Parathyroid adenoma (tissue), 2 donors: ENCODE measurements around the gene NR3C2.

Experiments
- H2AFZ ChIP-seq: fragments of 300-600 bp; sonication (generic); one replicate; pipeline ENCODE4 v1.7.0; 2017; ENCODE audit warnings: antibody characterized with exemption, mild to moderate bottlenecking
- H3K27ac ChIP-seq: fragments of 300-600 bp; sonication (generic); one replicate; pipeline ENCODE4 v1.7.0; 2017
- H3K27me3 ChIP-seq: fragments of 300-600 bp; sonication (generic); one replicate; pipeline ENCODE4 v1.7.0; 2017; ENCODE audit warnings: low read length; ENCODE audit not compliant: control insufficient read depth, insufficient read depth
- H3K36me3 ChIP-seq: fragments of 300-600 bp; sonication (generic); one replicate; pipeline ENCODE4 v1.7.0; 2017; ENCODE audit warnings: low read length; ENCODE audit not compliant: control insufficient read depth, insufficient read depth
- H3K4me1 ChIP-seq: fragments of 300-600 bp; sonication (generic); one replicate; pipeline ENCODE4 v1.7.0; 2017; ENCODE audit warnings: control low read depth
- H3K4me2 ChIP-seq: fragments of 300-600 bp; sonication (generic); one replicate; pipeline ENCODE4 v1.7.0; 2017; ENCODE audit warnings: low read length
- H3K4me3 ChIP-seq: fragments of 300-600 bp; sonication (generic); one replicate; pipeline ENCODE4 v1.7.0; 2017; ENCODE audit warnings: low read depth, low read length
- H3K79me2 ChIP-seq: fragments of 300-600 bp; sonication (generic); one replicate; pipeline ENCODE4 v1.7.0; 2017; ENCODE audit warnings: control low read depth
- H3K9ac ChIP-seq: fragments of 300-600 bp; sonication (generic); one replicate; pipeline ENCODE4 v1.7.0; 2017; ENCODE audit warnings: mild to moderate bottlenecking
- H3K9me3 ChIP-seq: fragments of 300-600 bp; sonication (generic); one replicate; pipeline ENCODE4 v1.7.0; 2017; ENCODE audit warnings: low read length; ENCODE audit not compliant: control insufficient read depth
- TF ChIP-seq, protein P1 (sequence below): fragments of 300-600 bp; sonication (generic); IDR thresholded peaks from one replicate; pipeline ENCODE4 v1.7.0; 2017; ENCODE audit warnings: antibody characterized with exemption, mild to moderate bottlenecking
- donor health status: primary hyperparathyroidism.

The NR3C2 gene

DNA sequence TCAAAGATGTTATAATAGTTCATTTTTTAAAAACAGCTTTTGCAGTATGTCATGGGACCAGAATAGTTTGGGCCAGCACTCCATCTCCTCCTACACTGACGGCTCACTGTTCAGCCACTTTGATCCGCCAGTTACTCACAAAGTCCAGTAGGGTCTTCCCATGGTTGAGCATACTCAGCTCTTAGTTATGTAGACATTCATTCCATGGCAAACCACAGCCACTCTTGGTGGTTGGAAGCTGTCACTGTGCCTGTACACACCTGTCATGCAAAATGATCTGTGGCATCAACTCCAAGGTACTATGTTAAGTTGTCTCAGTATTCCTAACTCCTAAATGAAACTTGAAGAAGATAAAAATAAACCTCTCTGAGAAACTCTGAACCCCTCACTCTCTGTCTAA is 127.2 kb downstream of the NR3C2 start:
- no peak overlapping the region for H3K27ac ChIP-seq
- H2AFZ ChIP-seq = no peak overlapping the region
- H3K27me3 ChIP-seq = no peaks in the 10 kb centered on the region
- H3K4me1 ChIP-seq = no peaks in the 10 kb centered on the region
- no peak overlapping the region for H3K9ac ChIP-seq
- H3K4me3 ChIP-seq = no peak overlapping the region
- TF ChIP-seq, protein P1, sequence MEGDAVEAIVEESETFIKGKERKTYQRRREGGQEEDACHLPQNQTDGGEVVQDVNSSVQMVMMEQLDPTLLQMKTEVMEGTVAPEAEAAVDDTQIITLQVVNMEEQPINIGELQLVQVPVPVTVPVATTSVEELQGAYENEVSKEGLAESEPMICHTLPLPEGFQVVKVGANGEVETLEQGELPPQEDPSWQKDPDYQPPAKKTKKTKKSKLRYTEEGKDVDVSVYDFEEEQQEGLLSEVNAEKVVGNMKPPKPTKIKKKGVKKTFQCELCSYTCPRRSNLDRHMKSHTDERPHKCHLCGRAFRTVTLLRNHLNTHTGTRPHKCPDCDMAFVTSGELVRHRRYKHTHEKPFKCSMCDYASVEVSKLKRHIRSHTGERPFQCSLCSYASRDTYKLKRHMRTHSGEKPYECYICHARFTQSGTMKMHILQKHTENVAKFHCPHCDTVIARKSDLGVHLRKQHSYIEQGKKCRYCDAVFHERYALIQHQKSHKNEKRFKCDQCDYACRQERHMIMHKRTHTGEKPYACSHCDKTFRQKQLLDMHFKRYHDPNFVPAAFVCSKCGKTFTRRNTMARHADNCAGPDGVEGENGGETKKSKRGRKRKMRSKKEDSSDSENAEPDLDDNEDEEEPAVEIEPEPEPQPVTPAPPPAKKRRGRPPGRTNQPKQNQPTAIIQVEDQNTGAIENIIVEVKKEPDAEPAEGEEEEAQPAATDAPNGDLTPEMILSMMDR = no peak
- no peaks in the 10 kb centered on the region for H3K36me3 ChIP-seq
- no peaks in the 10 kb centered on the region for H3K79me2 ChIP-seq
- no peaks in the 10 kb centered on the region for H3K9me3 ChIP-seq
- no peak overlapping the region for H3K4me2 ChIP-seq

DNA sequence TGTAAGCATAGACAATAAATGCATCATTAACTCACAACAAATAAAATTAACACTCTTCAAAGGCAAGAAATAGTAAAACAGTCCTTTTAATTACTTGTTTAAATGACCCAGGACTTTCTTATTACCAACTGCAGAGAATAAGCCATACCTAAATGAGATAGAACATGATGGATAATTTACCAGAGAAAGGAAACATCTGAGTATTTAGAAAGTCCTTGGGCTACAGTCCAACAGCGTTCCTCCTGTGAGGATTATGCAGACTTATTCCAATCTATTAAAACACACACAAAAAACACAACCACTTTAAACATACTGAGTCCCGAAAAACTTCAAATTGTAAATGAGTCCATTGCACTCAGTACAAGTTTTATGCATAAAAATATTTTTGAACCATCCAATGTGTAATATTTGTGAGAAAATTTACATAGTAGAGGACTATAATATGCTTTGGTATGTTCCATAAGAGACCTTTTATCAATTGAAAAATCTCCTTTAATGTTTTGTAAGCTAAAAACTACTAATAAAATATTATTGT is 129.2 kb downstream of the NR3C2 start:
- Histone ChIP-seq H3K4me1 (no peaks in the 10 kb centered on the region), H3K27me3 (no peaks in the 10 kb centered on the region), H3K4me2 (no peak overlapping the region), H3K9ac (no peak overlapping the region), H3K36me3 (no peaks in the 10 kb centered on the region), H3K9me3 (no peaks in the 10 kb centered on the region), H3K79me2 (no peaks in the 10 kb centered on the region), H3K27ac (no peak overlapping the region), H3K4me3 (no peak overlapping the region), H2AFZ (no peak overlapping the region)
- TF ChIP-seq, protein P1 = no peak

DNA sequence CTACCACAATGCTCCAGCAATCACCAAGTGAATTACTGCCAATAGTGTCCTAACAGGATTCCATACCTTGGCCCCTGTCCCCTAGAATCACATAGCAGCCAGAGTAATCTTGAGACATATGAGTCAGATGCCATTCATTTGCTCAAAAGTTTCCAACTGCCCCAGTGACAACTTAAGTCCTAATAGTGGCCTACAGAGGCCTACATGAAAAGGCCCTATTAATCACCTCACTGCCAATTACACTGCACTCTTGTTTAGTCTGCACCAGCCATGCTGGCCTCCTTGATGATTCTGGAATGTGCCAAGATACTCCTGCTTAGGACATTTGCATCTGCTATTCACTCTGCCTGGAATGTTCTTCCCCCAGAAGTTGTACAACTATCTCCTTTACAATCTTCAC is 130.7 kb downstream of the NR3C2 start:
- TF ChIP-seq, protein P1 = no peak
- Histone ChIP-seq H3K4me3 (no peak overlapping the region), H3K27me3 (no peaks in the 10 kb centered on the region), H2AFZ (no peak overlapping the region), H3K36me3 (no peaks in the 10 kb centered on the region), H3K9ac (no peak overlapping the region), H3K4me2 (no peak overlapping the region), H3K4me1 (no peaks in the 10 kb centered on the region), H3K9me3 (no peaks in the 10 kb centered on the region), H3K27ac (no peak overlapping the region), H3K79me2 (no peaks in the 10 kb centered on the region)

DNA sequence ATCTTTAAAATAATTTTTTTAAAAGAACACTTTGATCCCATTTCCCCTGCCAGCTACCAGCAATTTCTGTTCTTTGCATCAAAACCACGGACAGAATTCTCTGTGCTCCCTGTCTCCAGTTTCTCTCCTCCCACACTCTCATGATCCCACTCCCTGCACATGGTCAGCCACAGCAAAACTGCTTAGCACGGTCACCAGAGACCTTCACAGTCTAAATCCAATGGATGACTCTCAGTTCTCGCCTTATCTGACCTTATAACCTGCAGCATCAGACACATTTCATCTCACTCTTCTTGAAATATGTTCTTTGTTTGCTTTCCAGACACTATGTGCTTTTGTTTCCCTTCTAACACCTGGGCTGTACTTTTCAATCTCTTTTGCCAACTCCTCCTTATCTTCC is 131.5 kb downstream of the NR3C2 start:
- H3K27ac ChIP-seq = no peak overlapping the region

DNA sequence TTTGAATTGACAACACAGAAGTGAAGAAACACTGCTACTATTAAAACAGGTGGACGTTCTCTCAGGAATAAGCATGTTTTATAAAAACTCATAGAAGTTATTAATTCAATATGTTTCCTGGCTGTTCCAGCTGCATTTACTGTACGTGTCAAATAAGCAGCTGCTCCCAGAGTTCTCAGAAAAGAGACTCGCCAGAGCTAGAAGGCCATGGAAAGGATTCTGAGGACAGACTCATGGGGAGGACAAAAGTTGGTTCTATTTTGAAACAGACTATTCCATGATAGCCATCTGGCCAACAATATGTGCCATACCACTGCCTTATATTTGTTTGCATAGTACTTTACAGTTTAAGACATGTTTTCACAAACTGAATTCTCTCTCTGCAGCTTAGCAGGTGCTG is 136.5 kb downstream of the NR3C2 start:
- no peak overlapping the region for H3K27ac ChIP-seq
- H3K27me3 ChIP-seq = no peaks in the 10 kb centered on the region
- no peaks in the 10 kb centered on the region for H3K36me3 ChIP-seq
- H3K4me2 ChIP-seq = no peak overlapping the region
- no peaks in the 10 kb centered on the region for H3K4me1 ChIP-seq
- no peaks in the 10 kb centered on the region for H3K9me3 ChIP-seq
- H3K4me3 ChIP-seq = no peak overlapping the region
- H2AFZ ChIP-seq = no peak overlapping the region
- TF ChIP-seq, protein P1 = no peak
- peaks cover 1% of the 10 kb centered on the region for H3K79me2 ChIP-seq
- H3K9ac ChIP-seq = no peak overlapping the region

More for the DNA sequence above, 131.5 kb downstream of the NR3C2 start:
- H3K79me2 ChIP-seq = no peaks in the 10 kb centered on the region
- no peak overlapping the region for H3K9ac ChIP-seq
- H2AFZ ChIP-seq = no peak overlapping the region
- no peaks in the 10 kb centered on the region for H3K4me1 ChIP-seq
- H3K27me3 ChIP-seq = no peaks in the 10 kb centered on the region
- H3K4me3 ChIP-seq = no peak overlapping the region
- TF ChIP-seq, protein P1 = no peak
- H3K36me3 ChIP-seq = no peaks in the 10 kb centered on the region
- H3K4me2 ChIP-seq = no peak overlapping the region
- H3K9me3 ChIP-seq = no peaks in the 10 kb centered on the region
